Thyroid gland (tissue), 4 donors: ENCODE measurements around the gene KPRP.

Source experiments
- CTCF ChIP-seq, 6 experiments: fragments of 200-600 bp in 3 of 6; fragments of 450-650 bp in 3 of 6; sonication (generic) in 3 of 6; IDR thresholded peaks; one replicate each; pipeline ENCODE4 v1.5.1; 2016 to 2019; ENCODE audit warnings: antibody characterized with exemption in 6 of 6, mild to moderate bottlenecking in 2 of 6, inconsistent platforms in 1 of 6, moderate library complexity in 1 of 6
- POLR2A ChIP-seq, 2 donors: fragments of 450-650 bp; IDR thresholded peaks; one replicate each; pipeline ENCODE4 v1.6.1; 2017; ENCODE audit warnings: antibody characterized with exemption in 2 of 2, mild to moderate bottlenecking in 2 of 2, moderate library complexity in 1 of 2

- no peak for TF ChIP-seq CTCF (IDR thresholded peaks at IDR 0.05)
- TF ChIP-seq POLR2A (IDR thresholded peaks at IDR 0.05): no peak
Observed at GRCh38 chr1:152770411-152770810, 12.6 kb downstream of the KPRP start.
